GM19397 (cell line): ENCODE data around the gene NTM.

ENCODE experiments used
- ATAC-seq: cut with Tn5 transposase; IDR thresholded peaks from one replicate; pipeline ENCODE4 v1.9.1; 2021; ENCODE audit warnings: mild to moderate bottlenecking, moderate library complexity; ENCODE audit not compliant: unreplicated experiment

NTM gene

GRCh38 chr11:131758726-131759125 lies 388.3 kb downstream of the NTM start:
- ATAC-seq: no peak

DNA sequence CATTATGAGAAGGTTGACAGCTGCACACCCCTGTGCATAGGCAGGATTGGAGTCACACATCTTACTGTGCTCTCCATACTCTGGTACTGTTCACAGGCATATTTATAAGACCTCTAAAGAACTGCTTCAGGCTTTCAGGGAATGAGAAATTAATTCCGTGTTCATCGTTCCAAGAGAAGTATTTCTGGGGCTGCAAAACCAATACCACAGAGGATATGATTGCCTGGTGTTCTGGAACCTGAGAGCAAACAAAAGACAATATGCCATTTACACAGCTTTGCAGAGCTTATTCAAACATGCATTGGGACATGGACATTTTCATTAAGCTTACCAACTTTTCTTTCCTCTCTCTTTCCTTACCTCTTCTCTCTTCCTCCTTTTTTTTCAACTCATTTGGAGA lies 388.7 kb downstream of the NTM start:
- ATAC-seq: no peak

GRCh38 chr11:131760091-131761061 lies 390.0 kb downstream of the NTM start:
- ATAC-seq: no peak

DNA sequence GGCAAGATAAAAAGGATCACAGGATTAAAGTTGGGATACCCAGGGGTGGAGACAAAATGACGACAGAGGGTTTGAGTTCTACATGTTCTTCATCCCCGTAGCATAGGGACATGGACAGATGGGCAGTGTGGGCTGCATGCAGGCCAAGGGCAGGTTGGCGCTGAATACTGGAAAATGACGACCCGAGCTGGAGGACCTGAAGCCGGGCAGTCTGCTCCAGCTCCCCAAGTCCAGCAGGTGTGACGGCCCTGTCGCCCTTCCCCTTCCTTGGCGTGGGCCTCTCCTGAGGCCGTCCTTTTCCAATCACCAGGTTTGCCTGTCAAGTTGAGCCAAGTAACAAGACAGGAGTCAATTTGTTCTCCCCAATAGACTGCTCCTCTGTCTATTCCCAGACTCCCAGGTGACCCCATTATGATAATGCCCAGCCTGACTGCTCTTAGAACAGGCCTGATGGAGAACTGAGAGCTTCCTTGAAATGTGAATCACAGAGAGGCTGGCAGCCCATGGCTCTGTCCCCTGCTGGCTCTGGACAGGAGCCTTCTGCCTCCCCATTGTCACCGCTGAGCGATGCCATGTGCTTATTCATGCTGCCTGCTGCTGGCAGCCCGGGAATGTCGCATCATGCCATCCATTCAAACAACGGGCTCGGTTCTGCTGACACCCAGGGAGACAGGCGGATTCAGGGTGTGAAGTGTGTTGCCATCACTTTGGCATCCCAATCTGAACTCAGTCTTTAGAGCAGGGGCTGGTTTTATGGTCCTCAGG lies 392.1 kb downstream of the NTM start:
- no peak for ATAC-seq

- ATAC-seq: no peak
Measured at GRCh38 chr11:131763193-131763890, 392.9 kb downstream of the NTM start.

DNA sequence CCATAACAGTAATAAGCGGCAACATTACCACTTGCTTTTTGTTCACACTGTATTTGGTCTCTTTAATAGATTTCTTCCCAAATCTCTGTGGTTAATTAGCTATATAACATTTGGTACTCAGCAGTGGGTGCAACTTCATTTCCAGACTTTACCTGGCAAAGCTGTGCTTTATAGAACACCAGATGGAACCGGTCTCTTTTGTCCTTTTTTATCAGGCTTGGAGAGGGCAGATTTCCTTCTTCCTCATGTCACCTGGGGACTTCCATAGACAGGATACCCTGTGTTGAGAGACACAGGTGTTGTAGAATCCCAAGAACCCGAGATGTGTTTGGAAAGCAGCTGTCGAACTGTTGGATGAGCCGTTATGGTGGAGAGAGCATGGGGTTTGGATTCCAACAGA lies 393.7 kb downstream of the NTM start:
- no peak for ATAC-seq

- ATAC-seq: no peak
Measured at GRCh38 chr11:131764649-131765048, 394.2 kb downstream of the NTM start.

- no peak for ATAC-seq
Measured at GRCh38 chr11:131766637-131767036, 396.2 kb downstream of the NTM start.

DNA sequence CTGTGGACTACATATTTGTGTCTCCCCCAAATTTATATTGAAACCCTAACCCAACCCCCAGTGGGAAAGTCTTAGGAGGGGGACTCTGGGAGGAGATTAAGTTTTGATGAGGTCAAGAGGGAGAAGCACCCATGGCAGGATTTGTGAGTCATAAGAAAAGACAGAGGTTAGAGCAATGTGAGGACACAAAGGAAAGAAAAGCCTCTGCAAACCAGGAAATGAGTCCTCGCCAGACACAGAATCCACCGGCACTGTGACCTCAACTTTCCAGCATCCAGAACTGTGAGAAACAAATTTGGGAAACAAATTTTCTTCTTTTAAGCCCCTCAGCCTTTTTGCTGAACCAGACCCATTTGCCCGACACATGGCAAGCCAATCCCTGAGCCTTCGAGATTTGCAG lies 397.0 kb downstream of the NTM start:
- ATAC-seq: no peak

DNA sequence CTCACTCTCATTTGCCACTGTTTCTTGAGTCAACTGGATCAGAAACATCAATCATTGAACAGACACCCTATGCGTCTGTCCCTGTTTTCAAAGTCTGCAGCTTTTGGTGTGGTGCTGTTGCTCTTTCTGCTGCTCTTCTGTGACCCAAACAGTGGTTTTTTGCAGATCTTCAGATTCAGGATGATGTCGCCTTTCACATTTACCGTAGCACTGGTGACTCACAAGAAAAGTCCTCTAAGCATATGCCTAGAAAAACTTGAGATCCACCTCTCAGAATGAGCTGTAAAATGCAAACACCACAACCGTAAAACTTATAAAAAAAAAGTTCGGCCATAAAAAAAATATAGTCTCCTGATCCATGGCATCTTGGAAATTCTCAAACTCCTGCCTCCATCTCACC lies 400.4 kb downstream of the NTM start:
- no peak for ATAC-seq

- ATAC-seq: no peak
Measured at GRCh38 chr11:131771471-131771870, 401.1 kb downstream of the NTM start.

GRCh38 chr11:131773626-131774025 lies 403.2 kb downstream of the NTM start:
- ATAC-seq: no peak

- no peak for ATAC-seq
Measured at GRCh38 chr11:131776211-131776610, 405.8 kb downstream of the NTM start.

DNA sequence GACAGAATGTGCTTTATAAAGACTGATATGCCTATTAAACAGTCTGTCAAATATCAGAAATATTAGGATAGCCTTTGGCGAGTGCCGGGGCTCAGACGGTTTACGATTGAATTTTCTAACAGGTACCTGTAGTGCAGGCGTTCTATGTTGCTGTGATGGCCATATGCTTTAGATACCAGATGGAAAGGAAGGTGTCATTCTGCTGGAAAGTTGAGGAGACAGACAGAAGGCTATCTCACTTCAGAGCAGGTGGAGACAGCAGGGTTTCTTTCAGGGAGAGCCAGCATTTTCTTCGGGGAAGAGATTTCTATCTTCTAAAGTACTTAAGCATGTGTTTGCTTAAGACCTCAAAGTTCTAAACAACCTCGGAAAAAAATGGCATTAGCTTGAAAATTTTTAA lies 415.4 kb downstream of the NTM start:
- no peak for ATAC-seq

- no peak for ATAC-seq
Measured at GRCh38 chr11:131787119-131787518, 416.7 kb downstream of the NTM start.

DNA sequence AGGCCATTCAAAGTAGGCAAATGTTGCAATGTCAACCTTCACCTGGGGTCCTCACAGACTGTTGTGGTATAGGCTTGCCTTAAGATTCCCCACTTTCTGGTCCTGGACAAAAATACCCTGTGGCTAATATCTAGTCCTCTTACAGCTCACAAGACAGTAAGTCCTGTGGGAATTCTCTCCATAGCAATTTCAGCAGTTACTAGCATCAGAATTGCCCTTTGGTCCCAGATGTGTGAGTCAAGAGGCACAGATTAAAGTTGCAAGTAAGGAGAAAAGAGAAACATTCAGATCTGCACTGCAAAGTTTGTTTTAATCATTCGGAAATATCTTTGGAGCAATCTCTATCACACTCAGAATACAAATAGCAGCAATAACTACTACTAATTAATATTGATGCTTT lies 420.2 kb downstream of the NTM start:
- no peak for ATAC-seq

DNA sequence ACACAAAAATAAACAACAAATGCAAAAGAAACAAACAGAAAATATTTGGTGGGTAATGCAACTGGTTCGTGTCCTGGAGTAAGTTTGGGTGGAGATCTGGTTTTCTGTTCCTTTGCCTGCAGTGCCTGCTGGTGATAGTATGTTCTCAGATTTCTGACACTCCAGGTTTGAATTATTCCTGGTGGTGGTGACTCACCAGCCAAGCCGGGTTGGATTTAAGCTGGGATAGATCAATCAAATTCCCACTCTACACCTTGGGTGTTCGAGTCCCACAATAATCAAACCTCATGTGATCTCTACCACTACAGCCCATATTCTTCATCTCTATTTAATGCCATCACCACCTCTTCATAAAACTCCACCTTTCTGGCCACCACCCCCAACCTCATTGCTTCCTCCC lies 421.8 kb downstream of the NTM start:
- no peak for ATAC-seq

DNA sequence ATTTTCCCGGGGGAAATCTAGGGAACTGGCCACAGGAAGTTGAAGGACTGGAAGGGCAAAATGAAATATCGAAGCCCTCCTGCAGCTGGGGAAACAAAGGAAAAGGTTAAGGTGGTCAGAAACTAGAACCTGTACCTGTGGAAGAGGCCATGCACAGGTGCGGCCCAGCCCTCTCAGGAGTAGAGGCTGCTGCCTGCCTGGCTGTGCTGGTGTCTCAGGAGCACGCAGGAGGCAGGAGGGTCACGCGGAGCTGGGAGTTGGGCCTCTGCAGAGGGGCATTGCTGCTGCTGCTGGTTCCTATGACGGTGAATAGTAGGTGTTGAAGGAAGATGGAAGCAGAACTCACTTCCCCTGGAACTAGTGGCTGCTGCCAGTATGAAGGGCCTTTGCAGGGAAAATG lies 425.7 kb downstream of the NTM start:
- ATAC-seq: no peak

GRCh38 chr11:131796541-131796940 lies 426.1 kb downstream of the NTM start:
- no peak for ATAC-seq

DNA sequence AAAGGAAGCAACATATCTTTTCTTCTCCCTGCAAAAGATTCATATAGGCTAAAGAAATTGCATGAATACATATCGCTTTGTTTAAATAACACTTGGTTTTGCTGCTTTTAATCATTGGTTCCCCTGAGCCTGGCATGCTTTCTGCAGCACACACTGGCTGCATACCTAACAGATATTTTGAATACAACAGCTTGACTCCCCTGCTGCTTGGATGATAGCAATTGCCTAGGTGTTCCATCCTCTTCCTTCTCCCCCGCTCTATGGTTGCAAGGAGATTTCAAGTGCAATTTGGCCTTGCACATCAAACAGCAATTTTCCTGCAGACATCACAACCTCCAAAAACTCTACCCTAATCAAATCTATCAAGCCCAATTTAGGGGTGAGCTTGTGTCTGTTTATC lies 430.0 kb downstream of the NTM start:
- no peak for ATAC-seq

GRCh38 chr11:131802440-131803115 lies 432.2 kb downstream of the NTM start:
- no peak for ATAC-seq
